Brain pericyte (primary cell): Measurements from ENCODE around the gene NRIP1.
A peak's percentile ranks its signal among the peaks of the same experiment; 100 is the strongest.
"Not testable (repeated sequence)": the region's sequence is repeated elsewhere in the genome, so short reads cannot be mapped to it uniquely, and the experiment has no call there.

ENCODE experiments used
- DNase-seq: peaks from one replicate; pipeline ENCODE4 v3.0.0-alpha.2; 2012; ENCODE audit warnings: low read depth, low spot score

Gene NRIP1

DNA sequence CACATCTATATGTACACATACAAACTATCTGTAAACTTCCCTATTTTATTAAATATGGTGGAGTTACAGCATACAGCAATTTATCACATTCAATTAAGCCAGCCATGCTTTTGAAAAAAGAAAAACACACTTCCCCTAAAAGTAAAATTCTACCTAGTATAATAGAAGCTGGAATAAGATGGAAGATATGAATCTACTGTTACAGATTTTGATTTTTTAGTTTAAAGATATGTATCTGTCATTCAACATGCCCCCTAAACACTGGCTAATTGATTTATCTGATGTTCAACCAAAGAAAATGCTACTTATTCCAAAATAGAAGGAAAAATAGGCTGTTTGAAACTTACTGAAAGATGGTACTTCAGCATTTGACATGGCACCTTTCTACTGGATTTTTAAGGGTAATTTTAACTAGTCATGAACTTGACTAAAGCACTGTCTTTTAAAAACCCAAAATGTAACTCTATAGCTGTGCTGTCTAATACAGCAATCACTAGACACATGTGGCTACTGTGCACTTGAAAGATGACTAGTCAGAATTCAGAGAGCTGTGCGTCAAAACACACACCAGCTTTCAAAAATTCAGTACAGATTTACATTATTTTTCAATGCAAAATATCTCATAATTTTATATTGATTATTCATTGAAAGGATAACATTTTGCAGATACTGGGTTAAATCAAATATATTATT is 25.0 kb downstream of the NRIP1 start:
- DNase-seq: no peak

- no peak for DNase-seq
Observed at GRCh38 chr21:15037900-15038293, 26.9 kb downstream of the NRIP1 start.

DNA sequence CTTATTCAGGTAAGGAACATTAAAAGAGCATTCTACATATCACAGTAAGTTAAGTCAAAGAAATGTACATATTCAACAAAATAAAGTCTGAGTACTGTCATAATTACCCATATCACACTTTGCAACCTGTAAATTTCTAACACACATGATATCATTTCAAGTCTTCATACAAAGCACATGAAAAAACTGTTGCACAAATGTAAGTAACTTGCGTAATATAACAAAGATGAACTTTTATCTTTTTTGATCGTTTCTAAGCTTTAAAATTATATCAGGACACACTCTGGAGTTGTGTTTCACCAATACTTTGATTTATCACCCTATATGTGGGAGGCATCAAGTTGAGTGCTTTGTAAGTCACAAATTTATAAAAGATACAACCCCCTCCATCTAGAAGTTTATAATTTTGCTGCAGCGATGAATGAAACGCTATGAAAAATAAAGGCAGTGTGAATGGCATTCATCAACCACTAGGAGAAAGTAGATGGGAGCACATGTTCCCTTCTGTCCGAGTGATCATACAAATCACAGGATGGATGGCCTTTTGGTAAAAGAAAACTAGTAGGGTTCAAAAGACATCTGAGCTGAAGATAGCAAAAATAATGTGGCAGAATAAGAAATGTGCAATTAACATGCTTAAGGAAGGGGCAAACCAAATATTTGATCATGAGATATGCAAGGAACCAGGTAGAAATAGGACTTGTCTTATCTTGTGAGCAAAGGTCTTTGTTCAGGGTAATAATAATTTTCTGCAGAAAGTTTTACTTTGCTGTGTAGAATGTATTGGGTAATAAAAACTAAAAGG is 27.5 kb downstream of the NRIP1 start:
- DNase-seq: no peak

GRCh38 chr21:15036189-15036588 is 28.6 kb downstream of the NRIP1 start:
- DNase-seq: no peak

- peak; percentile 50 for DNase-seq
Observed at GRCh38 chr21:15034126-15034853, 30.5 kb downstream of the NRIP1 start.

GRCh38 chr21:15031790-15032357 is 32.9 kb downstream of the NRIP1 start:
- DNase-seq: no peak

GRCh38 chr21:15031362-15031761 is 33.4 kb downstream of the NRIP1 start:
- DNase-seq: not testable (repeated sequence)

GRCh38 chr21:15030861-15031260 is 33.9 kb downstream of the NRIP1 start:
- DNase-seq: not testable (repeated sequence)

- DNase-seq: no peak
Observed at GRCh38 chr21:15029077-15029476, 35.7 kb downstream of the NRIP1 start.

DNA sequence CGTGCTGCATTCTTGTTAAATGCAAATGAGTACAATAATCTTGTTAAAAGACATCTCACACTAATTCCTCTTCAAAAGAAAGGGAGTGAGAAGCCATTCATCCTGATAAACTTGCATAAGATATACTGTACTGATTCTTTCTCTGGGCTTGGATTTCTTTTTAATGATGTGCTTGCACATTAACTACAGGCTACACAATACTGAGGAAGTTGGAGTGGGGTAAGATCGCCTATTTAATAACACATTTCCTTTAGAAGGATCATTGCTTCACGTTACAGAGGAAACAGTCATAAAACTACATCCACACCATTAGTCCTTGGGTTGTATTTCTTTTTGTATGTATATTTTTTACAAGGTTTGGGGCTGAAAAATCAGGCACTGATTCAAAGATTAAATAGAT is 36.6 kb downstream of the NRIP1 start:
- DNase-seq: no peak

DNA sequence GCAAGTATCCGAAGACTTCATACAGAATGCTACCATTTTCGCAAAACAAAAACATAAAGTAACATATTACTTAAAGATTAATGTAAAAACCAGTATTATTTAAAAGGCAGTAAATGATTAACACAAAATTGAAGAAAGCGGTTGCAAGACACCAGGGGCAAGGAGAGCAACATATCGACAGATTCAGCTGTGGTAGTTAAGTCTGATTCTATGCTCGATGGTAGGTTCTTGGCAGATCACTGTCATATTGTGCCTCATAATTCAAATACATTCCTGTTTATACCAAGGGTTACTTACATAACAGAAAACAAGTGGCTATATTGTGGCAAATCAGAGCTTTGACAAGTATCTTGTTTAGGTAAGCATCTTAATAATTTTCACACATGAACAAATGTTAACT is 37.7 kb downstream of the NRIP1 start:
- DNase-seq: no peak

DNA sequence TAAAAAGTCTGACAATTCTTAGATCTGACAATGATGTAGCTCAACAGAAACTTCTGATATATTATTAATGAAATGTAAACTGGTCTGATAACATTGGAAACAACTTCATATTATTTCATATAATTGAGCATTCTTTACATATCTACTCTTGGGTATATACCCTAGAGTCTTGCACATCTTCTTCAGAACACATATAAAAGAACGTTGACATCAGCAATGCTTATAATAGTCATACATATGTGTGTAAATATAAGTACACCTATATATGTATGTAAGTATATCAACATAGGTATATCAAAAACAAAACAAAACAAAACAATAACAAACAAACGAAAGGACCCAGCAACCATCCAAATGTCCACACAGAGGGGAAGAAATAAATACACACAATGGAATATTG is 38.4 kb downstream of the NRIP1 start:
- DNase-seq: no peak

GRCh38 chr21:15023776-15024175 is 41.0 kb downstream of the NRIP1 start:
- DNase-seq: no peak

- DNase-seq: no peak
Observed at GRCh38 chr21:15022608-15023261, 42.1 kb downstream of the NRIP1 start.

GRCh38 chr21:15020797-15021196 is 44.0 kb downstream of the NRIP1 start:
- DNase-seq: no peak

GRCh38 chr21:15018382-15018781 is 46.4 kb downstream of the NRIP1 start:
- DNase-seq: no peak

DNA sequence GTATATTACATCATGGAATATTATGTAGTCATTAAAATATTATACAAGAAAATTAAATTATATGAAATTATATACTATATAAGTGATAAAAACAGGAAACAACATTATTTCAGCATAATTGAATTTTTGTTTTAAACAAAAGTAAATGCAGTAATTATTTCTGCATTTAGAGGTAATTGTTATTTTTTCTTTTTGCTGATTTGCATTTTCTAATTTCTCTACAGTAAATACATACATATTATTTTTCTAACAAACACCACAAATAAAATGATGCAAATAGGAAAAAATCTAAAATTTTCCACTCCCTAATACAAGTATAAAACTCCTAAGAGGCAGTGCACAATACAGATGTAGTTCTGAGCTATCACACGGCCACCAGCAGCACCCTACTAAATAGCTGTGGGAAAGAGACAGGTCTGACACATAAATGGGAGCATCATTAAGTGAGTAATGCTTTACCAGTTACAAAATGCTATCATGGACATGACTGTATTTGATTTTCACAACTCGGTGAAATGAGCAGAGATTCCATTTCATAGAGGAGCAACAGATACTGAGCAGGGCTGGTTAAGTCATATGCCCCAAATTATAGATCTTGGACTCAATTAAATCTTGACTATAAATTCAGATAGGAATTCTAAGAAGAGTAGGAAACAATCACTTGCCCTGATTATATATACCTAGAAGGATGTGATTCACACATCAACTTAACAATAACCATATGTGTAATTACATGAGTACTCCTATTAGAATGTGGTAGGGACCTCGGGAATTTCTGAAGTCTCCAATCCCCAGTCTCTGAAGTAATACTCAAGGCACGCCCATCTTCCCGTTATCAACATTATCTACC is 49.0 kb downstream of the NRIP1 start:
- DNase-seq: no peak

DNA sequence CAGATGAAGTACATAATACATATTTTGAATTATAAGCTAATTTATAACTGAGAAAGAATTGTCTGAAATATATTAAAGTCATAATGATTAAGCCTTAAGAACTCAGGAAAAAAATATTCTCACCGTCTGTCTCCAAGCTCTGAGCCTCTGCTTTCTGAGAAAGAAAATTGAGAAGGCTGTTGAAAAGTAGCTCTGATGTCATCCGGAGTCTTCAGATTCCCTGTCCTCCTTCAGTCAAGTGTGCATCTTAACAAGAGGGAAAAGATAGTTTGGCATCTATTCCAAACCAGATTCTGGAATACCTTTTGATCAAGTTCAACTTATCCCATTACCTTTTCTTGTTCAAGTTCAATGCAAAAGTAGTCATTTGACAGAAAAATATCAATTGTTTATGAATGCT is 50.6 kb downstream of the NRIP1 start:
- no peak for DNase-seq

GRCh38 chr21:15011967-15012366 is 52.8 kb downstream of the NRIP1 start:
- no peak for DNase-seq

GRCh38 chr21:15010645-15011044 is 54.2 kb downstream of the NRIP1 start:
- DNase-seq: no peak
